A673 (cell line): ENCODE data around the gene TCF7. TPM values are rescaled to one million over a fixed set of nuclear protein-coding genes. Genes with fewer than 3 reads are reported as not detected.

Experiments
- BruUV-seq: library from RNA; stranded (reverse); fragments of 400-500 nt; replicated peaks from 2 replicates; lab custom pipeline; 2021; lab: Mats Ljungman, UMichigan
- CTCF ChIA-PET: fragments of 300-600 bp; sonication (Branson Sonifier 250); formaldehyde crosslinking; loops from one replicate; lab custom pipeline; 2022; ENCODE audit warnings: antibody characterized with exemption; lab: Charles Lee
- POLR2A ChIA-PET: fragments of 300-600 bp; sonication (Branson Sonifier 250); formaldehyde crosslinking; loops from one replicate; lab custom pipeline; 2022; ENCODE audit warnings: antibody characterized with exemption; ENCODE audit not compliant: low non-redundant PET; lab: Charles Lee
- DNase-seq: peaks from one replicate; pipeline ENCODE4 v3.0.0-alpha.2; 2015; ENCODE audit warnings: low spot score
- H3K27ac ChIP-seq: fragments of 200-600 bp; sonication (generic); 2 replicates; pipeline ENCODE4 v1.5.1; 2016; ENCODE audit warnings: mixed run types, low read depth, mild to moderate bottlenecking, mixed read lengths, antibody characterized with exemption, low read length; ENCODE audit not compliant: poor library complexity, severe bottlenecking
- H3K27me3 ChIP-seq: fragments of 200-600 bp; sonication (generic); replicated peaks from 2 replicates; pipeline ENCODE4 v1.6.1; 2017; ENCODE audit warnings: mixed run types, low read depth, mild to moderate bottlenecking, mixed read lengths, antibody characterized with exemption, low read length; ENCODE audit not compliant: insufficient read depth, poor library complexity
- H3K36me3 ChIP-seq: fragments of 200-600 bp; sonication (generic); 2 replicates; pipeline ENCODE4 v1.6.1; 2016; ENCODE audit warnings: mixed run types, mild to moderate bottlenecking, mixed read lengths, antibody characterized with exemption, low read length; ENCODE audit not compliant: insufficient read depth, poor library complexity, severe bottlenecking
- H3K4me1 ChIP-seq: fragments of 200-600 bp; sonication (generic); 2 replicates; pipeline ENCODE4 v1.6.1; 2017; ENCODE audit warnings: mixed run types, mild to moderate bottlenecking, mixed read lengths, antibody characterized with exemption, low read length; ENCODE audit not compliant: insufficient read depth, poor library complexity, severe bottlenecking
- H3K4me3 ChIP-seq: fragments of 200-600 bp; sonication (generic); 2 replicates; pipeline ENCODE4 v1.5.1; 2016; ENCODE audit warnings: low read depth, mixed run types, mild to moderate bottlenecking, mixed read lengths, low read length; ENCODE audit not compliant: poor library complexity, severe bottlenecking
- H3K9me3 ChIP-seq: fragments of 200-600 bp; sonication (generic); 2 replicates; pipeline ENCODE4 v1.6.1; 2016; ENCODE audit warnings: mixed run types, low read depth, mild to moderate bottlenecking, mixed read lengths, antibody characterized with exemption, low read length; ENCODE audit not compliant: poor library complexity, severe bottlenecking
- CTCF ChIP-seq: fragments of 300-800, 200-600 bp; sonication (generic); conservative IDR thresholded peaks from 2 replicates; pipeline ENCODE4 v1.5.1; 2017; ENCODE audit warnings: low read depth, mild to moderate bottlenecking, antibody characterized with exemption, low read length, moderate library complexity, mixed read lengths
- EZH2 ChIP-seq: fragments of 200-600 bp; sonication (generic); IDR thresholded peaks from 2 replicates; pipeline ENCODE4 v1.6.1; 2017; ENCODE audit warnings: borderline replicate concordance, low read depth, mild to moderate bottlenecking, mixed read lengths, antibody characterized with exemption, low read length; ENCODE audit not compliant: poor library complexity, severe bottlenecking
- intact Hi-C: fragments of 100-400 bp; cut with micrococcal nuclease; formaldehyde crosslinking; loops from one replicate; pipeline ENCODE4 v1.10.0; 2022; ENCODE audit not compliant: unreplicated experiment
- total RNA-seq: library from RNA; stranded (reverse); gene quantifications from 2 replicates; pipeline ENCODE4 v1.2.3, GENCODE V29; 2021

Gene TCF7
- total RNA-seq, 1 experiment from 2014 or later, result 3.3 TPM

DNA sequence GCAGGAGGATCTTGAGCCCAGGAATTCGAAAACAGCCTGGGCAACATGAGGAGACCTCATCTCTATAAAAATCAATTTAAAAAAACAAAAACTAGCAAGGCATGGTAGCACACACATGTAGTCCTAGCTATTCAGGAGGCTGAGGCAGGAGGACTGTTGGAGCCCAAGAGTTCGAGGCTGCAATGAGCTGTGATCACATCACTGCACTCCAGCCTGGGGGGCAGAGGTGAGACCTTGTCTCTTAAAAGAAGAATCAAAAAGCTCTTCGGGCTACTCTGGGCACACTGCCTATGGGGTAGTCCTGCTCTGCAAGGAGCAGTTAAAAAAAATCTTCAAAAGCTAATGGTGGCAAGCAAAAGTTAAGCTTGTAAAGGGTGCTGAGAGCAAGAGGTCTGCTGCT, 38.8 kb downstream of the TCF7 start:
- Histone ChIP-seq H3K27ac (no peak overlapping the region), H3K9me3 (no peaks in the 10 kb centered on the region), H3K4me3 (no peak overlapping the region), H3K4me1 (no peaks in the 10 kb centered on the region), H3K27me3 (no peaks in the 10 kb centered on the region), H3K36me3 (peaks cover 83% of the 10 kb centered on the region)
- TF ChIP-seq CTCF (no peak), EZH2 (no peak)
- ChIA-PET POLR2A (interaction anchor here (0.6 kb wide), 1 partner anchor 14 kb away, joined by 3 read pairs; no protein-coding TSS in a partner anchor), CTCF (interaction anchor here (0.7 kb wide), 1 partner anchor 13 kb away, joined by 3 read pairs; no protein-coding TSS in a partner anchor)
- DNase-seq, result no peak
- BruUV-seq, result no TSS peak
- intact Hi-C loops, result no loop called here

DNA sequence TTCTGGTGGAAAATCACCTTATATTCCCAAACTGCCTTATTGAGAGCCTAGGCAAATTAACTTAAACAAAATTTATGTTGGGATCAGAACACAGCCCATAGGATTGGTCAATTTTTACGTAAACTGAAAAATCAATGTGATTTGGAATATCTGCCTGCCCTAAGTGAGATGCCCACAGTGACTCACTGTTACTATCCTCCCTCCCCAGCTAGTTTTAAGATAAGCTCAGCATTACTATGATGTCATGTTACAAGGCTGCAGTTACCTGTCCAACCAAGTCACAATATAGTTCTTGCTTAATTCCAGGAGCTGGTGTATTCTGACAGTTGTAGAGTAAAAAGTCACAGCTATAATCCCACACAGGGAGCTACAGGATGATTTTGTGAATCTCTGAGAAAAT, 39.2 kb downstream of the TCF7 start:
- Histone ChIP-seq H3K27me3 (no peaks in the 10 kb centered on the region), H3K9me3 (no peaks in the 10 kb centered on the region), H3K36me3 (peaks cover 87% of the 10 kb centered on the region), H3K27ac (no peak overlapping the region), H3K4me1 (no peaks in the 10 kb centered on the region), H3K4me3 (no peak overlapping the region)
- TF ChIP-seq EZH2, result no peak
- no peak for TF ChIP-seq CTCF
- no peak for DNase-seq
- intact Hi-C loops, result no loop called here
- POLR2A ChIA-PET, result interaction anchor here (0.6 kb wide), 1 partner anchor 14 kb away, joined by 3 read pairs; no protein-coding TSS in a partner anchor
- no TSS peak for BruUV-seq
- CTCF ChIA-PET, result interaction anchor here (0.7 kb wide), 1 partner anchor 13 kb away, joined by 3 read pairs; no protein-coding TSS in a partner anchor

DNA sequence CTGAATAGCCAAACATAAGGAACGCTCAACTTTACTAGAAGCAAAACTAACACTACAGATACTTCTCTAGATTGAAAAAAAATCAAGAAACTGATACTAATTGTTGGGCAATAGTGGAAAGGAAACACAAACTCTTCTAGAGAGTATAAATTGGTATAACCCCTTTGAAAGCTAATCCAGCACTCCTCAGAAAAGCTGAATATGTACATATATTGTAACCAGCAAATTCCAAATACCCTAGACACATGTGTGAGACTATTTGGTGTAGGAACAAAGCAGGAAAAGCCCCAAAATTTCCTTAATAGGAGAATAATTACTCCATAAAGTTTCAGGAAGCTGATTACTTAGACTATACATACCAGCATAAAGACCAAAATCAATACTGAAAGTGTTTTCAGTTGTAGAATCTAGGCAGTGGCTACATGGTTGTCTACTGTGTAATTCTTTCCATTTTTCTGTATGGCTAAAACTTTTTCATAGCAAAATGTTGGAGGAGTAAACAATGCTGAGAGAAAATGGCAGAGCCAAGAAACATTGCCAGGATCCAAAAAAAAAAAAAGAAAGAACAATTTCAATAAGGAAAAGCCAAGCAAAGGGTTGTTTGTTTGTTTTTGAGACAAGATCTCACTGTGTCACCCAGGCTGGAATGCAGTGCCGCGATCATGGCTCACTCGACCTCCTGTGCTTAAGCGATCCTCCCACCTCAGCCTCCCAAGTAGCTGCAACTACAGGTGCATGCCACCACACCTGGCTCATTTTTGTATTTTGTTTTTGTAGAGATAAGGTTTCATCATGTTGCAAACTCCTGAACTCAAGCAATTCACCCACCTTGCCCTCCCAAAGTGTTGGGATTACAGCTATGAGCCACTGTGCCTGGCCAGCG, 47.3 kb downstream of the TCF7 start:
- DNase-seq, result no peak
- Histone ChIP-seq H3K27me3 (no peaks in the 10 kb centered on the region), H3K27ac (no peak overlapping the region), H3K4me1 (no peaks in the 10 kb centered on the region), H3K9me3 (peaks cover 6% of the 10 kb centered on the region), H3K36me3 (peaks cover 90% of the 10 kb centered on the region), H3K4me3 (no peak overlapping the region)
- POLR2A ChIA-PET, result no interaction called here
- intact Hi-C loops, result no loop called here
- no TSS peak for BruUV-seq
- TF ChIP-seq EZH2, result no peak
- TF ChIP-seq CTCF, result no peak
- CTCF ChIA-PET, result interaction anchor here (1.3 kb wide), 1 partner anchor 122 kb away, joined by 4 read pairs; no protein-coding TSS in a partner anchor
